Memory B cell (primary cell): ENCODE results near the gene GBX2.

Experiments
- ATAC-seq: fragments of 150-1000 bp; cut with Tn5 transposase; 2 replicates; pipeline ENCODE4 v1.10.0; 2021; ENCODE audit warnings: low read depth, mild to moderate bottlenecking, moderate library complexity
- DNase-seq, 2 donors: peaks; one replicate each; pipeline ENCODE4 v3.0.0; 2022; ENCODE audit warnings: low spot score in 2 of 2
- H3K27ac Mint-ChIP-seq: one replicate; pipeline ENCODE4 v1.8.0; 2022; ENCODE audit warnings: mild to moderate bottlenecking, moderate library complexity, mixed read lengths
- H3K27me3 Mint-ChIP-seq: one replicate; pipeline ENCODE4 v1.8.0; 2022; ENCODE audit warnings: mixed read lengths
- H3K36me3 Mint-ChIP-seq: one replicate; pipeline ENCODE4 v1.8.0; 2022; ENCODE audit warnings: mild to moderate bottlenecking, mixed read lengths
- H3K4me1 Mint-ChIP-seq: one replicate; pipeline ENCODE4 v1.8.0; 2022; ENCODE audit warnings: mixed read lengths
- H3K4me3 Mint-ChIP-seq: one replicate; pipeline ENCODE4 v1.8.0; 2022; ENCODE audit warnings: mild to moderate bottlenecking, moderate library complexity, mixed read lengths
- H3K9me3 Mint-ChIP-seq: one replicate; pipeline ENCODE4 v1.8.0; 2022; ENCODE audit warnings: mixed read lengths

GBX2 gene

GRCh38 chr2:236167297-236168109 lies 683 bp downstream of the GBX2 start:
- Mint-ChIP-seq H3K4me3 (no peak overlapping the region), H3K9me3 (no peaks in the 10 kb centered on the region), H3K36me3 (no peaks in the 10 kb centered on the region), H3K27me3 (peaks cover 8% of the 10 kb centered on the region), H3K27ac (no peak overlapping the region), H3K4me1 (peaks cover 4% of the 10 kb centered on the region)
- DNase-seq, result no peak
- ATAC-seq, result no peak

GRCh38 chr2:236166796-236167296 lies 1.3 kb downstream of the GBX2 start:
- ATAC-seq (no peak), DNase-seq (no peak)
- Mint-ChIP-seq H3K27me3 (peaks cover 6% of the 10 kb centered on the region), H3K4me3 (no peak overlapping the region), H3K9me3 (no peaks in the 10 kb centered on the region), H3K36me3 (no peaks in the 10 kb centered on the region), H3K4me1 (peaks cover 4% of the 10 kb centered on the region), H3K27ac (no peak overlapping the region)

GRCh38 chr2:236165842-236166795 lies 2.1 kb downstream of the GBX2 start:
- DNase-seq (no peak), ATAC-seq (no peak)
- Mint-ChIP-seq H3K27me3 (peaks cover 8% of the 10 kb centered on the region), H3K9me3 (no peaks in the 10 kb centered on the region), H3K4me3 (peak overlapping the region; percentile 8), H3K27ac (no peak overlapping the region), H3K4me1 (peaks cover 4% of the 10 kb centered on the region), H3K36me3 (no peaks in the 10 kb centered on the region)

- DNase-seq (no peak), ATAC-seq (no peak)
- Mint-ChIP-seq H3K4me3 (no peak overlapping the region), H3K27me3 (peaks cover 10% of the 10 kb centered on the region), H3K9me3 (no peaks in the 10 kb centered on the region), H3K36me3 (no peaks in the 10 kb centered on the region), H3K27ac (no peak overlapping the region), H3K4me1 (peaks cover 4% of the 10 kb centered on the region)
These were observed 3.0 kb downstream of the GBX2 start for GRCh38 chr2:236164925-236165841.

DNA sequence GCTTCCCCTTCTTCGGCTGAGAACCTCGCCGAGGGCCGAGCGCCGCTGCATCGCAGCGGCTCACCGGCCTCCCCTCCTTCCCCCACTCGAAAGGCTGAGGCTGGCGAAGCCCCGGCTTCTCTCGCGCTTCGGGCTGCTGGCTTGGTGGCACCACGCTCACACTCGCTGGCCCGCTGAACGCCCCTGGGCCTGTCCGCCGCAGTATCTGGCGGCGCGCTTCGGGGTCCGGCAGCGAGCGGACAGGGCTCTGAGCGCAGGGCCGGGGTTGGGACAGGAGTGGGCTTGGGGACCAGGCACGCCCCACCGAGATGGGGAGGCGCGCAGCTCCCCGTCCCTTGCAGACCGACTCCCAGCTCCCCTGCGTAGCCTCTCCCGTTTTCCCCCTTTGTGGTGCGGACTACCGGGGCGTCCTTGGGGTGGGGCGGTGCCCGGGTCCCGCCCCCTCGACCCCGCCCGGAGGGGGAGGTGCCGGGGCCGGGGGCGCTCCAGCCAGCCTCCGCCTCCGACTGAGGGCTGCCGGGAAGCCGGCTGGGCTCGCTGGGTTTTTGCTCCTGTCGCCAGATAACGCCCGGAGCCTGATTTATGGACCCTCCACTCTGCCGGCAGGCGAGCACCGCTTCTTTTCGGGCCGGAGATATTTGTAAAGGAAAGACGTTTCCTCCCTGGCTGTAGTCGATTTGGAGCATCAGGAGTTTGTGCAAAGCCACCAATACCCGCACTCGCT lies 3.8 kb downstream of the GBX2 start:
- H3K27ac Mint-ChIP-seq, result no peak overlapping the region
- H3K4me3 Mint-ChIP-seq, result no peak overlapping the region
- DNase-seq (no peak), ATAC-seq (no peak)
- peaks cover 4% of the 10 kb centered on the region for H3K4me1 Mint-ChIP-seq
- H3K27me3 Mint-ChIP-seq, result peaks cover 13% of the 10 kb centered on the region
- H3K36me3 Mint-ChIP-seq, result no peaks in the 10 kb centered on the region
- H3K9me3 Mint-ChIP-seq, result no peaks in the 10 kb centered on the region

DNA sequence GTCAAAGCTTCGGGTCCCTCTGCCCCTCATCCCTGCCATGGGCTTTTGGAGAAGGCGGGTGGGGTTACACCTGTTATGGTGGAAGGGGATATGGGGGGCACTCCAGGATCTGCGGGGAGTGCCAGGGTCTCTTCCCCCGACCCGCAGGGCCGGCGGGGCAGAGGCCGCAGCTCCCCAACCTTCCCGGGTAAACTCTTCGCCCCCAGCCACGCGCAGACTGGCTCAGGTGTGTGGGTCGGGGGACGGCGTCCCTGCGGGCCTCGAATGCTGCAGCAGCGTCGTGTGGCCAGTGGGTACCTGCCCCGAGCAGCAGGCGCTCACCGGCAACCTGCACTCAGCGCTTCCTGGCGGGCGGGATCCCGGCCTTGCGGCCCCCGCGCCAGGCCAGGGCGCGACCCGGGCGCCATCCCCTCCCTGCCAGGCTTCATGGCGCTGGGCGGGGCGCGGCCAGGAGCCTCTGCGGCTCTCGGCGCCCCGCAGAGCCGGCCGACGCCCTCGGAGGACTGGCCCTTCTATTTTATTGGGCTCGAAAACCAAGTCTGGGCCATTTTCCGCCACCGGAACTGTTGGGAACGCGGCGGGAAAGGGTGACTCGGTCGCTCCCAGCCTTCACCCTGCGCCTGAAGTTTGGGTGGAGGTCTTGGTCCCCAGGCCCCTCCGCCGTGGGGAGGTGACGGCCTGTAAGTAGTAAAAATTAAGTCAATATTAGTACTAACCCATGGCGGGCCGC lies 4.5 kb downstream of the GBX2 start:
- Mint-ChIP-seq H3K27ac (no peak overlapping the region), H3K27me3 (peaks cover 13% of the 10 kb centered on the region), H3K36me3 (no peaks in the 10 kb centered on the region), H3K4me3 (no peak overlapping the region), H3K9me3 (no peaks in the 10 kb centered on the region), H3K4me1 (peaks cover 4% of the 10 kb centered on the region)
- ATAC-seq, result no peak
- DNase-seq, result no peak

DNA sequence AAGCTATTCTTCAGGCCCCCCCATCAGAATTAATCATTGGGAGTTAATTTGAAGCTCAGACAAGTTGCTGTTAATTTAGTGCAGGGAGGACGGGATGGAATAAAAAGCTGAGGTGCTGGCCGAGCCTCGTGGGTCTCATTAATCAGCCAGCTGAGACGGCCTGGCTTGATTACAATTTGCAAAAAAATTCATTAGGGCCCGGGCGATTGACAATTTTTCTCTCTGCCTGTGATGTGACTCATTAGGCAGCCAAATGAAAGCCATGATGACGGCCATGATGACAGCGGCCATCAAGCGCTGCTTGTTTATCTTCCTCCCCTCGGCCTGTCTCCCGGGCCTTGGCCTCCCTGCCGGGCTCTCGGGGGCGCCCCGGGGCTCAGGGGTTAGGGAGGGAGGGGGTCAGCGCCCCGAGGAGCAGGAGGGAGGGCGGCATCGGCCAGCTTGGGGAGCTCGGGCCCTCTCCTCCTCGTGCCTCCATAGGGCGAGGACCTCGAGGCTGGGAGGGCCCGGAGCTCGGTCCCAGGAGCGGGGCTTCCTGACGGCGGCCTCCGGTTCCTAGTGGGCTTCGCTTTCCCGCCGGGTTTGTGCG lies 5.2 kb downstream of the GBX2 start:
- Mint-ChIP-seq H3K4me3 (no peak overlapping the region), H3K27me3 (peaks cover 18% of the 10 kb centered on the region), H3K27ac (no peak overlapping the region)

DNA sequence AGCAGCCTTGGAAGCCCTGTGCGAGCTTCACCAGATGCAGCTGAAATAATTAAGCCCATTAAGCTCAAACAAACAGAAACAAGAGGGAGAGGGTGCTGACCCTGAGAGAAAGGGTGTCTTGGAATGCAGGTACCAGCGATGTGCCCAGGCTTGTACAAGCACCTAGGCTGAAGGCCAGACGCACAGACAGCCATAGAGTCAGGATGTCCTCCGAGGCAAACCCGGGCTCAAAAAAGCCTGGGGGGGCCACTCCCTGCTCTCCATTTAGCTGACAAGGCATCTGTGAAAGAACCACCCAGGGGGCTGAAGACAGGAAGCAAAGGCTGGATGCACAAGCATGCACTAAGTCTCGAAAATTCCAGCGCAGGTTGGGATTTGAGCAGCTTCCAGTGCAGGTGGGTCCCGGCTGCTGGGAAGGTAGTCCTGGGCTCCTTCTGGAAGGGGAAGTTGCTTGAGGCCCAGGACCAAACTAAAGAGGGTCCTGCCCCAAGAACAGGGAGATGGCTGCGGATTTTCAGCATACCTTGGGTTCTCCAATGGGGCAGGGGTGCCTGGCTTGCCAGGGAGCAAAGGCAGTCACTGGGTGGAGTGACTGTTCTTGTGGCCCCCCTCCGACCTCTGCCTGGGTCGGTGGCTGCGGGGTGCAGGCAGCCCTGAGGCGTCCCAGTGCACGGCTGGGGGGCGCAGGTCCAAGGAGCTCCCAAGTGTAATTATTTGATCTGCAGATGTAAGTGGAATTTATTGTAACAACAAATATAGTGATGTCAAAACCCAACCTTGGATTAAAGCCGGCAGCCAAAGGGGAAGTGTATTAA lies 5.9 kb downstream of the GBX2 start:
- DNase-seq (no peak), ATAC-seq (no peak)
- H3K9me3 Mint-ChIP-seq, result no peaks in the 10 kb centered on the region
- peaks cover 18% of the 10 kb centered on the region for H3K27me3 Mint-ChIP-seq
- H3K27ac Mint-ChIP-seq, result no peak overlapping the region
- H3K36me3 Mint-ChIP-seq, result no peaks in the 10 kb centered on the region
- H3K4me3 Mint-ChIP-seq, result no peak overlapping the region
- peaks cover 4% of the 10 kb centered on the region for H3K4me1 Mint-ChIP-seq

More for the DNA sequence above, 5.2 kb downstream of the GBX2 start:
- ATAC-seq, result no peak
- no peak for DNase-seq
- Mint-ChIP-seq H3K9me3 (no peaks in the 10 kb centered on the region), H3K4me1 (peaks cover 4% of the 10 kb centered on the region), H3K36me3 (no peaks in the 10 kb centered on the region)

- ATAC-seq (no peak), DNase-seq (no peak)
- Mint-ChIP-seq H3K27ac (no peak overlapping the region), H3K27me3 (peaks cover 18% of the 10 kb centered on the region), H3K9me3 (no peaks in the 10 kb centered on the region), H3K36me3 (no peaks in the 10 kb centered on the region), H3K4me1 (peaks cover 4% of the 10 kb centered on the region), H3K4me3 (no peak overlapping the region)
These were observed 6.7 kb downstream of the GBX2 start for GRCh38 chr2:236161531-236161930.

DNA sequence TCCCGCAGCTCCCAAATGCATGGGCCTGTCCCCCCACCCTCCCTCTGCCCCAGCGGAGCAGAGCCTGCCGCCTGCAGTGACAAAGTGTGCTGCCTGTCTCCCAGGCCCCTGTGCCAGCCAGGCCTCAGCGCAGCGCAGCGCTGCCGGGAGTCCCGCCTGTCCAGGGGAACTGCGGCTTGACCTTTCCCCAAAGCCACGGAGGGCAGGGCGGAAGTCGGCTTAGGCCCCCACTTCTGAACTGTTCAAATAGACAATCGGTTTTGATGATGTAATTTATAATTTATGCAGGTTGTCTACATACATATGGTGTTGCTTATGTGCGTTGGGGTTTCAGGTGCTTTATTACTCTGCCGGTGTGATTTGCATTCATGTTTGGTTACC lies 7.1 kb downstream of the GBX2 start:
- Mint-ChIP-seq H3K27ac (no peak overlapping the region), H3K36me3 (no peaks in the 10 kb centered on the region), H3K4me3 (no peak overlapping the region), H3K9me3 (no peaks in the 10 kb centered on the region), H3K4me1 (no peaks in the 10 kb centered on the region), H3K27me3 (peaks cover 13% of the 10 kb centered on the region)
- ATAC-seq, result no peak
- no peak for DNase-seq

DNA sequence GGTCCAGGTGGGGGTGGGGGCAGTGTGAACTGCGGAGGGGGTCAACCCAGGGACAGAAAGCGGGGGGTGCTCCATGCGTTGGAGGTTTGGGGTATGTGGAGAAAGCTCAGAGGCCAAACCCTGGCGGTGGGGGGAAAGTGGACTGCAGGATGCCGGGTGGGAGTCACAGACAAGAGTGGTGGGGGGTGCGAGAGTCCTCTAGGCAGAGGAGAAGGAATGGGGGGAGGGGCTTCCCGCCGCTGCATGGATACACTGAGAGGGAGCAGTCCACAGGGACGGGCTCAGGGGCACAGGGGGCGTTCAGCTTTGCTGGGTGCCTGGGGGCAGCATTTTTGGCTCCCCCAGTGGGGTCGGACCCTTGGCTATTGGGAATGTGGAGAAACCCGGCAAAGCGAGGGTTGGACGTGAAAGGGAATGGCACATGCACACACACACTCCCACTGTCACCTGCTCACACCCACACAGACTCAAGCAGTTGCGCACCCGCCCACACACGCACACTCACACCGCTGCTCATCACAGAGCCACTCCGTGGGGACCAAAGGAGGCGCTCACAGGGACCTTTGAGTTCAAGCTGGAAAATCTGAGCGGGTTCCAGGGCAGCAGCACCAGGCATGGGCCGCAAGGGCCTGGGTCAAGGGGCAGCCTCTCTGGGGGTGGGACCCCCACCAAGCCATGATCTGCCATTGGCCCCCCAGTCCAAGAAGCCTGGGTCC lies 7.7 kb downstream of the GBX2 start:
- no peak overlapping the region for H3K4me3 Mint-ChIP-seq
- H3K4me1 Mint-ChIP-seq, result no peaks in the 10 kb centered on the region
- H3K27ac Mint-ChIP-seq, result no peak overlapping the region
- DNase-seq (no peak), ATAC-seq (no peak)
- H3K9me3 Mint-ChIP-seq, result no peaks in the 10 kb centered on the region
- H3K27me3 Mint-ChIP-seq, result peaks cover 13% of the 10 kb centered on the region
- H3K36me3 Mint-ChIP-seq, result no peaks in the 10 kb centered on the region
